Measurements from ENCODE around the gene RHBDD1.

DNA sequence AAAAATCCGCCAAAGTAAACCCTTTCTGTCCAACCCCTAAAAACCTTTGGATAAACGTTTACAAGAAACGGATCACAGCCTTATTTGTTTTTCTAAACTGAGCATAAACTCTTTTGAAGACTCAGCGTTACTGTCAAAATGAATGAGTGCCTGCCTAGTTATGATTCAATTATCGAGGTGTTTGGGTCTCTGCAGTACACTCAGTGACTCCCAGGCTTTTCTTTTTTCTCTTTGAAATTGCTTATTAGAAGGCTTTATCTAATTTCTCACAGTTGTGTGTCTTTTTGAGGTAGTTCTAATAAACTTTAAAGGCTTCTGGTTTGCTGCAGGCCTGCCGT is 663 bp downstream of the RHBDD1 start:
- TF ChIP-seq, protein P1, sequence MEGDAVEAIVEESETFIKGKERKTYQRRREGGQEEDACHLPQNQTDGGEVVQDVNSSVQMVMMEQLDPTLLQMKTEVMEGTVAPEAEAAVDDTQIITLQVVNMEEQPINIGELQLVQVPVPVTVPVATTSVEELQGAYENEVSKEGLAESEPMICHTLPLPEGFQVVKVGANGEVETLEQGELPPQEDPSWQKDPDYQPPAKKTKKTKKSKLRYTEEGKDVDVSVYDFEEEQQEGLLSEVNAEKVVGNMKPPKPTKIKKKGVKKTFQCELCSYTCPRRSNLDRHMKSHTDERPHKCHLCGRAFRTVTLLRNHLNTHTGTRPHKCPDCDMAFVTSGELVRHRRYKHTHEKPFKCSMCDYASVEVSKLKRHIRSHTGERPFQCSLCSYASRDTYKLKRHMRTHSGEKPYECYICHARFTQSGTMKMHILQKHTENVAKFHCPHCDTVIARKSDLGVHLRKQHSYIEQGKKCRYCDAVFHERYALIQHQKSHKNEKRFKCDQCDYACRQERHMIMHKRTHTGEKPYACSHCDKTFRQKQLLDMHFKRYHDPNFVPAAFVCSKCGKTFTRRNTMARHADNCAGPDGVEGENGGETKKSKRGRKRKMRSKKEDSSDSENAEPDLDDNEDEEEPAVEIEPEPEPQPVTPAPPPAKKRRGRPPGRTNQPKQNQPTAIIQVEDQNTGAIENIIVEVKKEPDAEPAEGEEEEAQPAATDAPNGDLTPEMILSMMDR (IDR thresholded peaks at IDR 0.05; ENCODE audit: insufficient read depth, low read length, poor library complexity, severe bottlenecking), result no peak
- TF ChIP-seq EZH2phosphoT487 (conservative IDR thresholded peaks at IDR 0.05; ENCODE audit: low read length), result no peak

All from SU-DHL-6 (cell line).